Kidney (tissue), 14 donors: ENCODE data around the gene PLEKHA3. TPM values are rescaled to one million over a fixed set of nuclear protein-coding genes. Genes with fewer than 3 reads are reported as not detected.

ENCODE experiments used
- DNase-seq, 5 donors: peaks; one replicate each; pipeline ENCODE4 v3.0.0-alpha.2; 2013 to 2020
- FAIRE-seq: peaks from 2 replicates; lab custom pipeline; 2012; peaks lifted over from hg19 to GRCh38; lab: Jason Lieb, UNC
- H3K27ac ChIP-seq, 2 donors: one replicate each; pipeline ENCODE4 v1.7.0; 2013; ENCODE audit warnings: low read depth in 2 of 2, low read length in 2 of 2, inconsistent platforms in 1 of 2
- H3K27me3 ChIP-seq: one replicate; pipeline ENCODE4 v1.7.1; 2013; ENCODE audit warnings: low read length, inconsistent platforms; ENCODE audit not compliant: control insufficient read depth, insufficient read depth
- H3K36me3 ChIP-seq, 3 donors: one replicate each; pipeline versions ENCODE4 v1.7.0 to v1.7.1; 2013; ENCODE audit warnings: low read length in 3 of 3, control low read depth in 1 of 3, inconsistent platforms in 1 of 3; ENCODE audit not compliant: insufficient read depth in 3 of 3, control insufficient read depth in 2 of 3
- H3K4me1 ChIP-seq, 3 donors: one replicate each; pipeline versions ENCODE4 v1.7.0 to v1.7.1; 2013; ENCODE audit warnings: low read length in 3 of 3, inconsistent platforms in 1 of 3, low read depth in 1 of 3; ENCODE audit not compliant: control insufficient read depth in 2 of 3, insufficient read depth in 2 of 3
- H3K4me3 ChIP-seq, 3 donors: one replicate each; pipeline versions ENCODE4 v1.7.0 to v1.8.1; 2013; ENCODE audit warnings: low read length in 3 of 3, control low read depth in 1 of 3, inconsistent platforms in 1 of 3
- H3K9ac ChIP-seq, 3 donors: one replicate each; pipeline versions ENCODE4 v1.7.0 to v1.7.1; 2013; ENCODE audit warnings: low read length in 3 of 3, control low read depth in 1 of 3, inconsistent platforms in 1 of 3
- H3K9me3 ChIP-seq, 3 donors: one replicate each; pipeline versions ENCODE4 v1.7.0 to v1.7.1; 2013; ENCODE audit warnings: low read length in 3 of 3, control low read depth in 1 of 3, inconsistent platforms in 1 of 3; ENCODE audit not compliant: control insufficient read depth in 2 of 3, insufficient read depth in 1 of 3
- CTCF ChIP-seq: IDR thresholded peaks from 3 replicates; pipeline ENCODE4 v1.5.1; 2012; ENCODE audit warnings: mild to moderate bottlenecking, moderate library complexity, borderline replicate concordance; ENCODE audit not compliant: insufficient read depth; ENCODE audit errors: extremely low read depth
- intact Hi-C: fragments of 100-400 bp; cut with DNase I; formaldehyde crosslinking; loops from one replicate; pipeline ENCODE4 v1.11.1; 2022
- polyA plus RNA-seq: library from polyadenylated mRNA; stranded (reverse); fragments of 350-450 nt; fragmentation: Illumina TruSeq; extraction: RNeasy Lipid Tissue Mini Kit (QIAGEN cat#74804); gene quantifications from one replicate; pipeline ENCODE4 v1.2.3, GENCODE V29; 2014; ENCODE audit warnings: low read depth, low replicate concordance; ENCODE audit not compliant: insufficient read depth
- total RNA-seq: library from RNA; stranded (reverse); fragmentation: NEBNext Ultra II Directional; extraction: Animal tissue kit (Norgen Biotek cat#: 25700); gene quantifications from one replicate; pipeline ENCODE4 v1.2.1, GENCODE V29; 2021
- donor health status: control.
- donor health status: control.
- donor health status: control.
- donor health status: control.
- donor health status: control.
- donor health status: DM: yes; HTN: yes; CAD: no.
- donor health status: Normal renal cell carcinoma (clear cell type).

The PLEKHA3 gene
- total and polyA plus RNA-seq, 2 donors from 2014 or later, result 9.4 to 34.2 TPM

- FAIRE-seq (no peak), DNase-seq (no peak)
- Histone ChIP-seq H3K27me3 (no peaks in the 10 kb centered on the region), H3K9me3 (no peaks in the 10 kb centered on the region), H3K4me3 (no peak overlapping the region), H3K9ac (no peak overlapping the region), H3K27ac (no peak overlapping the region), H3K4me1 (peaks cover 0 to 4% (median 0%) of the 10 kb centered on the region in 3 donors), H3K36me3 (peaks cover 0 to 5% (median 4%) of the 10 kb centered on the region in 3 donors)
- intact Hi-C loops, result no loop called here
- no peak for TF ChIP-seq CTCF
Observed at GRCh38 chr2:178527592-178527991, 47.3 kb downstream of the PLEKHA3 start.

GRCh38 chr2:178528647-178529046, 48.4 kb downstream of the PLEKHA3 start:
- no peak for FAIRE-seq
- Histone ChIP-seq H3K4me3 (no peak overlapping the region), H3K27me3 (no peaks in the 10 kb centered on the region), H3K27ac (no peak overlapping the region), H3K36me3 (peaks cover 0 to 13% (median 9%) of the 10 kb centered on the region in 3 donors), H3K9ac (no peak overlapping the region), H3K4me1 (peaks cover 0 to 2% (median 0%) of the 10 kb centered on the region in 3 donors), H3K9me3 (no peaks in the 10 kb centered on the region)
- intact Hi-C loops, result no loop called here
- no peak for TF ChIP-seq CTCF
- no peak for DNase-seq

- DNase-seq, result no peak
- FAIRE-seq, result no peak
Observed at GRCh38 chr2:178529194-178529593, 48.9 kb downstream of the PLEKHA3 start.

More at GRCh38 chr2:178529194-178529593, 48.9 kb downstream of the PLEKHA3 start:
- intact Hi-C loops, result no loop called here
- no peak overlapping the region for H3K9ac ChIP-seq
- H3K27me3 ChIP-seq, result no peaks in the 10 kb centered on the region
- no peak overlapping the region for H3K4me3 ChIP-seq
- H3K36me3 ChIP-seq, result peaks cover 0 to 19% (median 9%) of the 10 kb centered on the region in 3 donors
- no peaks in the 10 kb centered on the region for H3K9me3 ChIP-seq
- TF ChIP-seq CTCF, result no peak
- no peak overlapping the region for H3K27ac ChIP-seq
- no peaks in the 10 kb centered on the region for H3K4me1 ChIP-seq
